ENCODE data around the gene FGF22.
"Not testable (repeated sequence)": the region's sequence is repeated elsewhere in the genome, so short reads cannot be mapped to it uniquely, and the experiment has no call there.

FGF22 gene

GRCh38 chr19:660793-661426 lies 21.2 kb downstream of the FGF22 start:
- DNase-seq (ENCODE audit: low spot score): no peak

GRCh38 chr19:661427-662196 lies 21.9 kb downstream of the FGF22 start:
- no peak for DNase-seq (ENCODE audit: low spot score)

GRCh38 chr19:662207-662961 lies 22.7 kb downstream of the FGF22 start:
- no peak for DNase-seq (ENCODE audit: low spot score)

- peak; percentile 82 for DNase-seq (ENCODE audit: low spot score)
These were observed 23.4 kb downstream of the FGF22 start, which contains the start of gene RNF126 for GRCh38 chr19:662962-663681. Gene RNF126 (minus strand): TSS chr19:663214. CDS start chr19:663121, 93 bp downstream.

- DNase-seq (ENCODE audit: low spot score): no peak
These were observed 24.0 kb downstream of the FGF22 start for GRCh38 chr19:663682-664117.

GRCh38 chr19:664913-665443 lies 25.3 kb downstream of the FGF22 start:
- peak; percentile 66 for DNase-seq (ENCODE audit: low spot score)

- DNase-seq (ENCODE audit: low spot score): not testable (repeated sequence)
These were observed 27.4 kb downstream of the FGF22 start for GRCh38 chr19:666985-667573.

- DNase-seq (ENCODE audit: low spot score): not testable (repeated sequence)
These were observed 29.2 kb downstream of the FGF22 start for GRCh38 chr19:668675-669434.

GRCh38 chr19:670609-671075 lies 31.0 kb downstream of the FGF22 start:
- DNase-seq (ENCODE audit: low spot score): no peak

GRCh38 chr19:674282-675151 lies 34.8 kb downstream of the FGF22 start:
- peak; percentile 43 for DNase-seq (ENCODE audit: low spot score)

- DNase-seq (ENCODE audit: low spot score): no peak
These were observed 36.3 kb downstream of the FGF22 start for GRCh38 chr19:676007-676338.

- no peak for DNase-seq (ENCODE audit: low spot score)
These were observed 36.8 kb downstream of the FGF22 start, which contains the start of gene FSTL3 for GRCh38 chr19:676339-677105. Gene FSTL3 (plus strand): TSS chr19:676392. CDS start chr19:676424, 32 bp downstream.

GRCh38 chr19:677201-677600 lies 37.5 kb downstream of the FGF22 start:
- no peak for DNase-seq (ENCODE audit: low spot score)

- DNase-seq (ENCODE audit: low spot score): no peak
These were observed 38.1 kb downstream of the FGF22 start for GRCh38 chr19:677601-678436.

- DNase-seq (ENCODE audit: low spot score): no peak
These were observed 39.2 kb downstream of the FGF22 start for GRCh38 chr19:678791-679388.

GRCh38 chr19:679418-680286 lies 40.0 kb downstream of the FGF22 start:
- peak; percentile 35 for DNase-seq (ENCODE audit: low spot score)
